ENCODE data around the gene NABP2. TPM values are rescaled to one million over a fixed set of nuclear protein-coding genes. Genes with fewer than 3 reads are reported as not detected.

The NABP2 gene
- total and polyA plus RNA-seq, 2 of the 4 experiments (the other 2 are of a cell fraction): 29.2 to 37.4 TPM

- TF ChIP-seq ELK1 (IDR thresholded peaks at IDR 0.05; ENCODE audit: borderline replicate concordance, low read depth, low read length) (no peak), MAFK (IDR thresholded peaks at IDR 0.05; ENCODE audit: low read depth, low read length) (no peak), CHD1 (IDR thresholded peaks at IDR 0.05; ENCODE audit: low read depth, low read length) (no peak)
Observed at GRCh38 chr12:56266693-56267442, 42.7 kb downstream of the NABP2 start, which contains the start of gene COQ10A (continued).
